GM19351 (cell line): ENCODE results near the gene METTL8.
"Not testable (repeated sequence)": the region's sequence is repeated elsewhere in the genome, so short reads cannot be mapped to it uniquely, and the experiment has no call there.

Source experiments
- ATAC-seq: cut with Tn5 transposase; IDR thresholded peaks from one replicate; pipeline ENCODE4 v1.9.1; 2021; ENCODE audit warnings: mild to moderate bottlenecking, moderate library complexity; ENCODE audit not compliant: unreplicated experiment

Gene METTL8

GRCh38 chr2:171402906-171403580 is 30.7 kb downstream of the METTL8 start:
- ATAC-seq: no peak

GRCh38 chr2:171401947-171402346 is 31.8 kb downstream of the METTL8 start:
- no peak for ATAC-seq

GRCh38 chr2:171400395-171400794 is 33.4 kb downstream of the METTL8 start:
- no peak for ATAC-seq

- no peak for ATAC-seq
Measured at GRCh38 chr2:171399292-171399691, 34.5 kb downstream of the METTL8 start.

- no peak for ATAC-seq
Measured at GRCh38 chr2:171394164-171394740, 39.5 kb downstream of the METTL8 start.

- ATAC-seq: no peak
Measured at GRCh38 chr2:171393487-171393886, 40.3 kb downstream of the METTL8 start.

GRCh38 chr2:171391532-171391931 is 42.3 kb downstream of the METTL8 start:
- ATAC-seq: no peak

GRCh38 chr2:171390941-171391516 is 42.8 kb downstream of the METTL8 start:
- ATAC-seq: no peak

- ATAC-seq: peak; percentile 29
Measured at GRCh38 chr2:171389780-171390179, 44.0 kb downstream of the METTL8 start.

- peak; percentile 54 for ATAC-seq
Measured at GRCh38 chr2:171389325-171389724, 44.5 kb downstream of the METTL8 start.

GRCh38 chr2:171387052-171387451 is 46.7 kb downstream of the METTL8 start:
- no peak for ATAC-seq

- ATAC-seq: no peak
Measured at GRCh38 chr2:171386627-171387026, 47.2 kb downstream of the METTL8 start.

GRCh38 chr2:171383134-171383533 is 50.7 kb downstream of the METTL8 start:
- ATAC-seq: no peak

- ATAC-seq: not testable (repeated sequence)
Measured at GRCh38 chr2:171382175-171382574, 51.6 kb downstream of the METTL8 start.

- not testable (repeated sequence) for ATAC-seq
Measured at GRCh38 chr2:171377852-171378251, 55.9 kb downstream of the METTL8 start.

- no peak for ATAC-seq
Measured at GRCh38 chr2:171367692-171368091, 66.1 kb downstream of the METTL8 start.

GRCh38 chr2:171365778-171366177 is 68.0 kb downstream of the METTL8 start:
- no peak for ATAC-seq

- no peak for ATAC-seq
Measured at GRCh38 chr2:171365232-171365631, 68.6 kb downstream of the METTL8 start.

- no peak for ATAC-seq
Measured at GRCh38 chr2:171362396-171362795, 71.4 kb downstream of the METTL8 start.

- no peak for ATAC-seq
Measured at GRCh38 chr2:171360905-171361304, 72.9 kb downstream of the METTL8 start.

- ATAC-seq: not testable (repeated sequence)
Measured at GRCh38 chr2:171353746-171354145, 80.0 kb downstream of the METTL8 start.

- ATAC-seq: no peak
Measured at GRCh38 chr2:171348056-171348455, 85.7 kb downstream of the METTL8 start.
